T-helper 1 cell (primary cell): ENCODE results near the gene ALDH7A1.

ENCODE experiments used
- DNase-seq, 5 donors: peaks; one replicate each; pipeline ENCODE4 v3.0.0-alpha.2; 2012 to 2020

The ALDH7A1 gene

GRCh38 chr5:126506079-126506478, 88.9 kb downstream of the ALDH7A1 start:
- DNase-seq, result no peak

- DNase-seq, result no peak
These were observed 91.4 kb downstream of the ALDH7A1 start for GRCh38 chr5:126503602-126504104.

DNA sequence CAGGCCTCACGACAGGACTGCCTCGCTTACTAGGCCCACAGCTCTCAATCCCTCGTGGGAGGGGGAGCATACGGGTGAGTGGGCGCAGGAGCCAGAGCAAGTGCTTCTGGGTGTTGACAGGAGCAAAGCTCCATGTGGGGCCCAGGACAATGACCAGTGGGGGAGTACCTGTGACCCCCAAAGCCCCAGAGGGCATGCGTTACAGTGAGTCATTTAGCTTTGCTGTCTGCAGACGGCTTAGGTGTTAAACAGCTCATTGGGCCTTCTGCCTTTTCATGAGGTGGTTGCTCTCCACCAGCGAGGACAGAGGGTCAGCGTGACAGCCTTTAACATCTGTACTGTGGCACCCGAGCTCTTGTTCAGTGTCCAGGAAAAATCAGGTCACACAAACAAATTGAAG, 93.6 kb downstream of the ALDH7A1 start:
- DNase-seq, result no peak

DNA sequence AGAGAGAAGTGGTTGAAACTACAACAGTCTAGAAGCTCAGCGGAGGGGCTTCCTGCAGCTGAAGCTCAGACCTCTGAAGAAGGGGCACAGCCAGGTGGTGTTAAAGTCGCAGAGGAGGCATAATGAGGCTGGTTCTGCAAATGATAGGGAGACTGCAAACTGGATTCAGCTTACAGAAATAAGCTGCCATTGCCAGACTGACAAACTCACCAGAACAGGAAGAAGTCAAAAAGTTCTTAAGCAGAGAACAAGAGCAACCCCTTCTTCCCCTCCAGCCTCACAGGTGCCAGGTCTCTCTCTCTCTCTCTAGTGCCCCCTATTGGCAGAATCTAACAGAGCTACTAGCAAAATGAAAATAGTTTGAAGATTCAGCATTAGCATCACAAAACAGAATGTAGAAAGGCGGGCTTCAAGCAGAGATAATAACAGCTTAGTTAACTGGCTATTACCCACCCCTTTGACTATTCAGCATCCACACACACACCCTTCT, 95.1 kb downstream of the ALDH7A1 start:
- DNase-seq, result peak in 2 of 5 donors; percentile 25 to 53

DNA sequence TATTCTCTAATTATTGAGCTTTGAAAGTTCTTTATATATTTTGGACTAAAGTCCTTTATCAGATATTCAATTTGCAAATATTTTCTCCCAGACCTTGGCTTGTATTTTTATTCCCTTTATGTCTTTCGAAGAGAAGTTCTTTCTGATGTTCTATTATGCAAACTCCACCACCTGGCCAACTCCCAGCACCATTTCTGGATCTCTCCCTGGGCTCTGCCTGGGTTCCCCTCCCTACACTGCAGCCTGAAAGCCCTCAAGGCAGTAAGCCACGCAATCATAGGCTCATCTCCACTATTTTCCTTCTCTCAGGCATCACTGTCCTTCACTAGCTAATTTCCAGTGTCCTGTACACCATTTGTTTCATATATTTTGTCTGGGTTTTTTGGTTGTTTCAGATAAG, 95.7 kb downstream of the ALDH7A1 start:
- DNase-seq, result no peak

DNA sequence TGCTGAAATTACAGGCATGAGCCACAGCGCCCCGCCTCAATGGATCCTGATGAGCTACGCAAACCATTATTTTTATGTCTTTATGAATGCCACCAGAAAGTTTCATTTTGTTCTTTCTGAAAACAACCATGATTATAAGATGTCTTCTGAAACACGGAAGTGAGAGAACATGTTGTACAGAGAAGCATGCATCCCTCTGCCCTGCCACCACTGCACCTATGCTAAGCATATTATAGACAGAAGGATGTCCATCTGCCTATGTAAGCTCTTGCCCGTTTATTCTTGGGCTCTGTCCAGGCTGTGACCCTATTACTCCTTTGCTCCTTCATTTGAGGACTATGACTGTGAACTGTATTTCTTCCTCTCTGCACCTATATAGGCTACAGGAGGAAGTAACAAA, 97.5 kb downstream of the ALDH7A1 start:
- DNase-seq, result no peak

- no peak for DNase-seq
These were observed 100.6 kb downstream of the ALDH7A1 start for GRCh38 chr5:126494393-126494792.

- DNase-seq, result no peak
These were observed 102.1 kb downstream of the ALDH7A1 start for GRCh38 chr5:126492939-126493338.

GRCh38 chr5:126490167-126490940, 104.7 kb downstream of the ALDH7A1 start:
- DNase-seq, result no peak

DNA sequence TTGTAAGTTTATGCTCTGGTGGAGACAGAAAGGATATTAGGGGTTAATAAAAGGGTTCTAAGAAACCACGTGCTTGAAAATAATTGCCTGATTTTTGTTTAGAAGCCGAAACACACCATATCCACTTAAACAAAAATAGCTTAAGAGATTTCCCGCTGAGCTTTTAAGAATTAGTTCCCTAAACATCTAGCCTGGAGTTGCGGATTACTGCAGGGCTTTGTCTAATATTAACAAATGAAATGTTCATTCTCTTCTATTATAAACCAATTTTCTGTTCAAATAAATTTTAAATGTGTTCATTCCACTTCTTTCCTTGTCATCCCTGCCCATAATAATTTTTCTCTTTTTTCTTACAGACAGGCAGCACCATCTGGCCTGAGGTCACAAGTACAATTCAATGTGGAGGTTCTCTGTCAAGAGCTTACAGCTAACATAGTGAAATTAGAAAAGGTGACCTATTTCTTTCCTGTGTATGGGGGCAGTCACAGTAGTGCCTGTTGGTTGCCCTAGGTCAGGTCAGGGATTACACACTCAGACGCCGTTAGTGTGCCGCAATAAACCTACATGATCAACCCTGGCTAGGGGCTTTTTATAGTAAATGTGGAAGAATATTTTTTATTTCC, 106.5 kb downstream of the ALDH7A1 start:
- no peak for DNase-seq

GRCh38 chr5:126487596-126487995, 107.4 kb downstream of the ALDH7A1 start:
- no peak for DNase-seq

- DNase-seq, result no peak
These were observed 108.7 kb downstream of the ALDH7A1 start for GRCh38 chr5:126486332-126486731.

- no peak for DNase-seq
These were observed 110.8 kb downstream of the ALDH7A1 start for GRCh38 chr5:126484253-126484652.

GRCh38 chr5:126483156-126483555, 111.9 kb downstream of the ALDH7A1 start:
- DNase-seq, result no peak

- DNase-seq, result no peak
These were observed 112.4 kb downstream of the ALDH7A1 start for GRCh38 chr5:126482591-126482990.

GRCh38 chr5:126481243-126481642, 113.8 kb downstream of the ALDH7A1 start:
- DNase-seq, result no peak
